ENCODE results near the gene PSAT1.

- TF ChIP-seq CTCF (IDR thresholded peaks at IDR 0.05) = no peak
- TF ChIP-seq POLR2A (IDR thresholded peaks at IDR 0.05) = no peak
Measured at GRCh38 chr9:78295177-78295575, 1.7 kb upstream of the PSAT1 start.
